A673 (cell line): Measurements from ENCODE around the gene DNMT3A. TPM values are rescaled to one million over a fixed set of nuclear protein-coding genes. Genes with fewer than 3 reads are reported as not detected.

Experiments
- BruUV-seq: library from RNA; stranded (reverse); fragments of 400-500 nt; replicated peaks from 2 replicates; lab custom pipeline; 2021; lab: Mats Ljungman, UMichigan
- CTCF ChIA-PET: fragments of 300-600 bp; sonication (Branson Sonifier 250); formaldehyde crosslinking; loops from one replicate; lab custom pipeline; 2022; ENCODE audit warnings: antibody characterized with exemption; lab: Charles Lee
- POLR2A ChIA-PET: fragments of 300-600 bp; sonication (Branson Sonifier 250); formaldehyde crosslinking; loops from one replicate; lab custom pipeline; 2022; ENCODE audit warnings: antibody characterized with exemption; ENCODE audit not compliant: low non-redundant PET; lab: Charles Lee
- DNase-seq: peaks from one replicate; pipeline ENCODE4 v3.0.0-alpha.2; 2015; ENCODE audit warnings: low spot score
- H3K27ac ChIP-seq: fragments of 200-600 bp; sonication (generic); 2 replicates; pipeline ENCODE4 v1.5.1; 2016; ENCODE audit warnings: mixed run types, low read depth, mild to moderate bottlenecking, mixed read lengths, antibody characterized with exemption, low read length; ENCODE audit not compliant: poor library complexity, severe bottlenecking
- H3K27me3 ChIP-seq: fragments of 200-600 bp; sonication (generic); replicated peaks from 2 replicates; pipeline ENCODE4 v1.6.1; 2017; ENCODE audit warnings: mixed run types, low read depth, mild to moderate bottlenecking, mixed read lengths, antibody characterized with exemption, low read length; ENCODE audit not compliant: insufficient read depth, poor library complexity
- H3K36me3 ChIP-seq: fragments of 200-600 bp; sonication (generic); 2 replicates; pipeline ENCODE4 v1.6.1; 2016; ENCODE audit warnings: mixed run types, mild to moderate bottlenecking, mixed read lengths, antibody characterized with exemption, low read length; ENCODE audit not compliant: insufficient read depth, poor library complexity, severe bottlenecking
- H3K4me1 ChIP-seq: fragments of 200-600 bp; sonication (generic); 2 replicates; pipeline ENCODE4 v1.6.1; 2017; ENCODE audit warnings: mixed run types, mild to moderate bottlenecking, mixed read lengths, antibody characterized with exemption, low read length; ENCODE audit not compliant: insufficient read depth, poor library complexity, severe bottlenecking
- H3K4me3 ChIP-seq: fragments of 200-600 bp; sonication (generic); 2 replicates; pipeline ENCODE4 v1.5.1; 2016; ENCODE audit warnings: low read depth, mixed run types, mild to moderate bottlenecking, mixed read lengths, low read length; ENCODE audit not compliant: poor library complexity, severe bottlenecking
- H3K9me3 ChIP-seq: fragments of 200-600 bp; sonication (generic); 2 replicates; pipeline ENCODE4 v1.6.1; 2016; ENCODE audit warnings: mixed run types, low read depth, mild to moderate bottlenecking, mixed read lengths, antibody characterized with exemption, low read length; ENCODE audit not compliant: poor library complexity, severe bottlenecking
- CTCF ChIP-seq: fragments of 300-800, 200-600 bp; sonication (generic); conservative IDR thresholded peaks from 2 replicates; pipeline ENCODE4 v1.5.1; 2017; ENCODE audit warnings: low read depth, mild to moderate bottlenecking, antibody characterized with exemption, low read length, moderate library complexity, mixed read lengths
- EZH2 ChIP-seq: fragments of 200-600 bp; sonication (generic); IDR thresholded peaks from 2 replicates; pipeline ENCODE4 v1.6.1; 2017; ENCODE audit warnings: borderline replicate concordance, low read depth, mild to moderate bottlenecking, mixed read lengths, antibody characterized with exemption, low read length; ENCODE audit not compliant: poor library complexity, severe bottlenecking
- intact Hi-C: fragments of 100-400 bp; cut with micrococcal nuclease; formaldehyde crosslinking; loops from one replicate; pipeline ENCODE4 v1.10.0; 2022; ENCODE audit not compliant: unreplicated experiment
- total RNA-seq: library from RNA; stranded (reverse); gene quantifications from 2 replicates; pipeline ENCODE4 v1.2.3, GENCODE V29; 2021

Gene DNMT3A
- total RNA-seq, 1 experiment from 2014 or later: 109 TPM

- H3K27ac ChIP-seq: no peak overlapping the region
- H3K9me3 ChIP-seq: no peaks in the 10 kb centered on the region
- no peaks in the 10 kb centered on the region for H3K4me1 ChIP-seq
- BruUV-seq: no TSS peak
- no peaks in the 10 kb centered on the region for H3K36me3 ChIP-seq
- no peak for TF ChIP-seq CTCF
- no peak for TF ChIP-seq EZH2
- DNase-seq: no peak
- H3K27me3 ChIP-seq: no peaks in the 10 kb centered on the region
- intact Hi-C loops: no loop called here
- no peak overlapping the region for H3K4me3 ChIP-seq
- ChIA-PET CTCF (no interaction called here), POLR2A (no interaction called here)
These were observed 28.2 kb upstream of the DNMT3A start for GRCh38 chr2:25369876-25370275.

GRCh38 chr2:25369439-25369838 lies 27.7 kb upstream of the DNMT3A start:
- no peak for TF ChIP-seq EZH2
- no peak for TF ChIP-seq CTCF
- Histone ChIP-seq H3K9me3 (no peaks in the 10 kb centered on the region), H3K4me1 (no peaks in the 10 kb centered on the region), H3K27ac (no peak overlapping the region), H3K27me3 (no peaks in the 10 kb centered on the region), H3K4me3 (no peak overlapping the region), H3K36me3 (no peaks in the 10 kb centered on the region)
- intact Hi-C loops: no loop called here
- no peak for DNase-seq
- ChIA-PET POLR2A (no interaction called here), CTCF (no interaction called here)
- BruUV-seq: no TSS peak

GRCh38 chr2:25368660-25369059 lies 26.9 kb upstream of the DNMT3A start:
- ChIA-PET CTCF (no interaction called here), POLR2A (no interaction called here)
- H3K4me1 ChIP-seq: no peaks in the 10 kb centered on the region
- H3K9me3 ChIP-seq: no peaks in the 10 kb centered on the region
- H3K27me3 ChIP-seq: no peaks in the 10 kb centered on the region
- no peak for TF ChIP-seq EZH2
- no peak for TF ChIP-seq CTCF
- BruUV-seq: no TSS peak
- no peak overlapping the region for H3K4me3 ChIP-seq
- intact Hi-C loops: no loop called here
- H3K27ac ChIP-seq: no peak overlapping the region
- no peaks in the 10 kb centered on the region for H3K36me3 ChIP-seq
- peak; percentile 35 for DNase-seq
